ENCODE measurements around the gene ILKAP.

Gene ILKAP

GRCh38 chr2:238149841-238150572 is 53.5 kb downstream of the ILKAP start:
- H3K4me3 ChIP-seq (replicated peaks; ENCODE audit: low read depth, low read length): no peak overlapping the region
- no peak for TF ChIP-seq CTCF (IDR thresholded peaks at IDR 0.05; ENCODE audit: low read length, missing control alignments)
- no peak for DNase-seq (ENCODE audit: low read depth)

DNA sequence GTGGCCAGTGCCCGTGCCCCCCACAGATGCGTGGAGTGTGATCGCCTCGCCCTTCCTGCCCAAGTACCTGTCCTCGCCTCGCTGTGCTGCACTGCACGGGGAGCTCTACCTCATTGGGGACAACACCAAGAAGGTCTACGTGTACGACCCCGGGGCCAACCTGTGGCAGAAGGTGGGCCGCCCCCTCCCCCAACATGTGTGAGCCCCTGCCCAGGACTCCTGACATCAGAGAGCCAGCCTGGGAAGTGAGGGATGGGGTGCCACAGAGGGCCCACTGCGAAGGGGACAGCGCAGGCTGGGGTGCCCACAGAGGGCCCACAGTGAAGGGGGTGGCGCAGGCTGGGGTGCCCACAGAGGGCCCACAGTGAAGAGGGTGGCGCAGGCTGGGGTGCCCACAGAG is 54.5 kb downstream of the ILKAP start:
- no peak for DNase-seq (ENCODE audit: low read depth)
- no peak for TF ChIP-seq CTCF (IDR thresholded peaks at IDR 0.05; ENCODE audit: low read length, missing control alignments)
- no peak overlapping the region for H3K4me3 ChIP-seq (replicated peaks; ENCODE audit: low read depth, low read length)

- no peak overlapping the region for H3K4me3 ChIP-seq (replicated peaks; ENCODE audit: low read depth, low read length)
- DNase-seq (ENCODE audit: low read depth): no peak
- no peak for TF ChIP-seq CTCF (IDR thresholded peaks at IDR 0.05; ENCODE audit: low read length, missing control alignments)
Measured at GRCh38 chr2:238146884-238147544, 56.5 kb downstream of the ILKAP start.

- H3K4me3 ChIP-seq (replicated peaks; ENCODE audit: low read depth, low read length): no peak overlapping the region
- DNase-seq (ENCODE audit: low read depth): no peak
- TF ChIP-seq CTCF (IDR thresholded peaks at IDR 0.05; ENCODE audit: low read length, missing control alignments): no peak
Measured at GRCh38 chr2:238145851-238146250, 57.6 kb downstream of the ILKAP start.

- no peak for DNase-seq (ENCODE audit: low read depth)
- no peak overlapping the region for H3K4me3 ChIP-seq (replicated peaks; ENCODE audit: low read depth, low read length)
- TF ChIP-seq CTCF (IDR thresholded peaks at IDR 0.05; ENCODE audit: low read length, missing control alignments): no peak
Measured at GRCh38 chr2:238145046-238145445, 58.4 kb downstream of the ILKAP start.

DNA sequence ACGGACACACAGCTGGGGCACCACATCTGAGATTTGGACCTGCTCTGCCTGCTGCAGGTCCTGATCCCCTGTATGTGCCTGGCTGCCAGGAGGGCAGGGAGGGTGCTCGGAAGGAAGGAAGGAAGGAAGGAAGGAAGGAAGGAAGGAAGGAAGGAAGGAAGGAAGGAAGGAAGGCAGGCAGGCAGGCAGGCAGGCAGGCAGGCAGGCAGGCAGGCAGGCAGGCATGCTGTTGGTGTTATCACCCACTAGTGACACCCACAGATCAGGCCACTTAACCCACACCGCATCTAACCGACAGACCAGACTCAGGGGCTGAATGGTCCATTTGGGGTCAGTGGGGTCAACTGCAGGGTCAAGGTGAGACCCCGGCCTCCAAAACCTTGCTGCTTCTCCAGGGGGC is 59.2 kb downstream of the ILKAP start:
- DNase-seq (ENCODE audit: low read depth): no peak
- TF ChIP-seq CTCF (IDR thresholded peaks at IDR 0.05; ENCODE audit: low read length, missing control alignments): no peak
- H3K4me3 ChIP-seq (replicated peaks; ENCODE audit: low read depth, low read length): no peak overlapping the region
